HFFc6 (cell line): ENCODE results near the gene ZNF853. TPM values are rescaled to one million over a fixed set of nuclear protein-coding genes. Genes with fewer than 3 reads are reported as not detected.

Experiments
- DNase-seq: peaks from one replicate; pipeline ENCODE4 v3.0.0-alpha.2; 2018
- H3K27ac Mint-ChIP-seq: 2 replicates; pipeline ENCODE4 v1.8.0; 2020; ENCODE audit warnings: mild to moderate bottlenecking, mixed read lengths
- H3K27me3 Mint-ChIP-seq: 2 replicates; pipeline ENCODE4 v1.8.0; 2021; ENCODE audit warnings: mild to moderate bottlenecking, moderate library complexity, mixed read lengths; ENCODE audit not compliant: insufficient read depth
- H3K36me3 Mint-ChIP-seq: 2 replicates; pipeline ENCODE4 v1.8.0; 2021; ENCODE audit warnings: low read depth, mixed read lengths
- H3K4me1 Mint-ChIP-seq: 2 replicates; pipeline ENCODE4 v1.8.0; 2020; ENCODE audit warnings: low read depth, mixed read lengths
- H3K4me3 Mint-ChIP-seq: 2 replicates; pipeline ENCODE4 v1.8.0; 2020; ENCODE audit warnings: mild to moderate bottlenecking, moderate library complexity, mixed read lengths
- H3K9me3 Mint-ChIP-seq: 2 replicates; pipeline ENCODE4 v1.8.0; 2020; ENCODE audit warnings: mild to moderate bottlenecking, mixed read lengths
- total RNA-seq, 6 experiments: library from RNA; stranded (reverse); fragmentation: NEBNext Ultra II Directional; extraction: Animal tissue kit (Norgen Biotek cat#: 25700); gene quantifications; 2 replicates in 1 of 6; 3 replicates in 5 of 6; pipeline ENCODE4 v1.2.3, GENCODE V29; 2021
- TF ChIP-seq, protein P1 (sequence below): fragments of 200-600 bp; sonication (generic); IDR thresholded peaks from 2 replicates; pipeline ENCODE4 v1.5.0; 2021; ENCODE audit warnings: antibody characterized with exemption, mild to moderate bottlenecking

The ZNF853 gene
- total RNA-seq, 6 experiments from 2014 or later: 0.05 to 0.07 (median 0.06) TPM; not detected in 3

DNA sequence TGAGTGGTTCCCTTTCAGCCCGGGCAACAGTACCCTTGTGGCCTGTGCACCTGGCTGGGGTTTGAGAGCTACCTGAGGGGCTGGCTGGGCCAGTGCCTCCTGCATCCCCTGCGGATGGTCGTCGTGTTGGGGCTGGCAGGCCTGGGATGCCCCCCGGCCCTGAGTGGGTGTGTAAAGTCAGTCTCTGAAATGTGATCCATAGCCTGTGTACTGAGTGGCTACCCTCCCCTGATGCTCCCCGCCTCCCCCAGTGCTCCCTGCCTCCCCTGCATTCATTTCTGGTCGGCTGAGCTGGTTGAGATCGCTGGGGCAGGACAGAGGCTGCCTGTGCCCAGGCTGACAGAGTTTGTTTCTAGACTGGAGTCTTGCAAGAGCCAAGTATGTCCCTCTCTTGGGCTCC, 31.1 kb downstream of the ZNF853 start:
- Mint-ChIP-seq H3K27me3 (no peaks in the 10 kb centered on the region), H3K36me3 (peaks cover 25% of the 10 kb centered on the region), H3K9me3 (peaks cover 16% of the 10 kb centered on the region), H3K4me1 (no peaks in the 10 kb centered on the region), H3K4me3 (no peak overlapping the region), H3K27ac (no peak overlapping the region)
- TF ChIP-seq, protein P1, sequence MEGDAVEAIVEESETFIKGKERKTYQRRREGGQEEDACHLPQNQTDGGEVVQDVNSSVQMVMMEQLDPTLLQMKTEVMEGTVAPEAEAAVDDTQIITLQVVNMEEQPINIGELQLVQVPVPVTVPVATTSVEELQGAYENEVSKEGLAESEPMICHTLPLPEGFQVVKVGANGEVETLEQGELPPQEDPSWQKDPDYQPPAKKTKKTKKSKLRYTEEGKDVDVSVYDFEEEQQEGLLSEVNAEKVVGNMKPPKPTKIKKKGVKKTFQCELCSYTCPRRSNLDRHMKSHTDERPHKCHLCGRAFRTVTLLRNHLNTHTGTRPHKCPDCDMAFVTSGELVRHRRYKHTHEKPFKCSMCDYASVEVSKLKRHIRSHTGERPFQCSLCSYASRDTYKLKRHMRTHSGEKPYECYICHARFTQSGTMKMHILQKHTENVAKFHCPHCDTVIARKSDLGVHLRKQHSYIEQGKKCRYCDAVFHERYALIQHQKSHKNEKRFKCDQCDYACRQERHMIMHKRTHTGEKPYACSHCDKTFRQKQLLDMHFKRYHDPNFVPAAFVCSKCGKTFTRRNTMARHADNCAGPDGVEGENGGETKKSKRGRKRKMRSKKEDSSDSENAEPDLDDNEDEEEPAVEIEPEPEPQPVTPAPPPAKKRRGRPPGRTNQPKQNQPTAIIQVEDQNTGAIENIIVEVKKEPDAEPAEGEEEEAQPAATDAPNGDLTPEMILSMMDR: no peak
- no peak for DNase-seq

DNA sequence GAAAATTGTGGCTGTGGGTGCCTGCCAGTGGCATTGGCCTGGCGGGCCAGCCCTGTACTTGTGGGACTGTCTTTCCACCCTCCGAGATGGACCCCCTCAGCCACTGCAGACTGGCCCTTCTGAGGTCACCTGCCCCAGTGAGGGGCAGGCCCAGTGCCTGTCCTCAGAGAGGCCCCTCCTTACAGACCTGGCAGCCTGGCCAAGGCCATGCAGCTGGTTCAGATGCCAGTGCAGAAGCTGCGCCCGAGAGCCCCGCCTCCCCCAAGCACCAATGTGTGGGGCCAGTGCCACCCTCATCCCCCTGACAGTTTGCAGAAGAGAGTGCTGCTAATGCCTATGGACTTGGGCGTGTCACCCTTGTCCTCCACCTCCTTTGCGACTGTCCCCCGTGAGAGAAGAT, 31.7 kb downstream of the ZNF853 start:
- no peak overlapping the region for H3K4me3 Mint-ChIP-seq
- H3K9me3 Mint-ChIP-seq: peaks cover 22% of the 10 kb centered on the region
- H3K4me1 Mint-ChIP-seq: no peaks in the 10 kb centered on the region
- no peaks in the 10 kb centered on the region for H3K27me3 Mint-ChIP-seq
- TF ChIP-seq, protein P1: no peak
- peaks cover 30% of the 10 kb centered on the region for H3K36me3 Mint-ChIP-seq
- H3K27ac Mint-ChIP-seq: no peak overlapping the region
- DNase-seq: no peak

DNA sequence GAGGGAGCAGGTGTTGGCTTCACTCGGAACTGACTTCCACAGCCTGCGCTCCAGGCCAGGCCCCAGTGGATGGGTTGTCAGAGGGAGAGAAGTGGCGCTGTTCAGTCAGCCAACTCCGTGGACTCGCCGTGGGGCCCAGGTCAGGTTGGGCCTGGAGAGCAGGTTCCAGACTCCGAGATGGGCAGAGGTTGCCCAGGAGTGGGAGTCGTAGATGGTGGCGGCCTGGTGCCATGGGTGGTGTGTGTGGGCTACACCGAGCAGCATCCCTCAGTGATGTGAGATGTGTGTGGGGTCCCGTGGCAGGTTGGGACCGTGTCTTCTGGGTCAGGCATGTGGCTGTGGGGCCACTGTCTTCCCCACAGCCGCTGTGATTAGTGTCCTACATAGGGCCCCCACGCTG, 32.1 kb downstream of the ZNF853 start:
- no peak overlapping the region for H3K4me3 Mint-ChIP-seq

DNA sequence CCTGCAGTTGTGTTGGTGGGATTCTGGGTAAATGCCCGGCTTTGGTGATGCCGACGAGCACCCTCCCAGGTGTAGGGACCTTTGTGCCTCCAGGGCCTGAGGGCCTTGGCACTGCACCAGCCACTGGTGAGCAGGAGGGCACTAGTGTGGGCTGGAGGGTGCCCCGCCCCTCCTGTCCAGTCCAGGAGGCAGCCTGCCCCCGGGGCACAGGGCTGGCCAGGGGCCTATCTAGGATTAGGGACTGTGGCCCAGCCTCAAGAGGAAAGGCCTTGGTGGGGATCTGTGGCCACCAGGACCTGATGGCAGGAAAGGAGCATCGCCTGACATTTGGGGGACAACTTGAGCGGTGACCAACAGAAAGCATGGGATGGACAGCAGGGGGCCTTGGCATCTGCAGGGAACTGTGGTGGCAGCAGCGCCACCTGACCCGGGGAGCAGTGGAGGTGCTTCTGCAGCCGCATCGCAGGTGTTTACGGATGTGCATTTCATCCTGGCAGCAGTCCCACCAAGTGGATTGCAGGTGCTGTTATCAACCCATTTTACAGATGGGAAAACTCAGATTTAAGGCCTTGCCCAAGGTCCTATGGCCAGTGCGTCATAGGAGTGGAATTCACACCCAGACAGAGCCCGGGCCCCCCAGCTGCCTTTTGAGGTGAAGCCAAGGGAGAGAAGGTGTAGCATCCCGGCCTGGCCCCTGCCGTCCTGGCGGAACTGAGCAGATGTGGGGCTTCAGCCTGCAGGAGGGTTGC, 32.8 kb downstream of the ZNF853 start:
- Mint-ChIP-seq H3K27ac (no peak overlapping the region), H3K9me3 (peaks cover 24% of the 10 kb centered on the region), H3K27me3 (no peaks in the 10 kb centered on the region), H3K36me3 (peaks cover 31% of the 10 kb centered on the region), H3K4me1 (no peaks in the 10 kb centered on the region), H3K4me3 (no peak overlapping the region)
- TF ChIP-seq, protein P1: no peak; the same call in 1 of the 2 replicates
- no peak for DNase-seq

More for the DNA sequence above, 32.1 kb downstream of the ZNF853 start:
- no peaks in the 10 kb centered on the region for H3K4me1 Mint-ChIP-seq
- H3K27ac Mint-ChIP-seq: no peak overlapping the region
- peaks cover 24% of the 10 kb centered on the region for H3K9me3 Mint-ChIP-seq
- TF ChIP-seq, protein P1: no peak
- H3K27me3 Mint-ChIP-seq: no peaks in the 10 kb centered on the region
- no peak for DNase-seq
- H3K36me3 Mint-ChIP-seq: peaks cover 31% of the 10 kb centered on the region

DNA sequence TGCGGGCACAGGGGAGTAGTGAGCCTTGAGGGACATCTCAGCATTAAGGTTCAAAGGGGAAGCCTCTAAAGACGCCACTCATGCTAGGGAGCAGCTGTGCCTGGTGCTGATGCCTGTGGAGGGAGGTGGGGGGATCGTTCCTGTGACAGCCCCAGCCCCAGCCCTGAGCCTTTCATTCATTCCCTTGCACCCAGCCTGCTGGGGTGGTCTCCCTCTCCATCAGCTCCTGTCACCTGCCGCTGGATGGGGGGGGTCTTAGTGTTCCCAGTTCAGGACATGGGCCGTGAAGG, 33.4 kb downstream of the ZNF853 start:
- TF ChIP-seq, protein P1: no peak
- no peak for DNase-seq
- peaks cover 24% of the 10 kb centered on the region for H3K9me3 Mint-ChIP-seq
- no peak overlapping the region for H3K4me3 Mint-ChIP-seq
- peaks cover 31% of the 10 kb centered on the region for H3K36me3 Mint-ChIP-seq
- H3K27ac Mint-ChIP-seq: no peak overlapping the region
- no peaks in the 10 kb centered on the region for H3K27me3 Mint-ChIP-seq
- H3K4me1 Mint-ChIP-seq: no peaks in the 10 kb centered on the region
